H1 (cell line): ENCODE measurements around the gene NOS1AP. TPM values are rescaled to one million over a fixed set of nuclear protein-coding genes. Genes with fewer than 3 reads are reported as not detected.

ENCODE experiments used
- CTCF ChIA-PET: fragments of 300-600 bp; sonication (Branson Sonifier 250); formaldehyde crosslinking; loops from one replicate; lab custom pipeline; 2021; ENCODE audit not compliant: partially characterized antibody; lab: Charles Lee
- POLR2A ChIA-PET: fragments of 300-600 bp; sonication (Branson Sonifier 250); formaldehyde crosslinking; loops from one replicate; lab custom pipeline; 2021; ENCODE audit warnings: inconsistent platforms; ENCODE audit not compliant: partially characterized antibody; lab: Charles Lee
- DNase-seq, 2 experiments: peaks; one replicate each; pipeline versions ENCODE4 v3.0.0 to v3.0.0-alpha.2; 2010 to 2022; ENCODE audit warnings: low spot score in 2 of 2, low read depth in 1 of 2, mixed read lengths in 1 of 2
- FAIRE-seq: peaks from 2 replicates; lab custom pipeline; 2011; peaks lifted over from hg19 to GRCh38; lab: Jason Lieb, UNC
- H2AFZ ChIP-seq: 2 replicates; pipeline ENCODE4 v1.8.1; 2012; ENCODE audit warnings: low read length, inconsistent platforms
- H2AK5ac ChIP-seq: 2 replicates; pipeline ENCODE4 v1.6.1; 2013; ENCODE audit warnings: low read depth, low read length
- H2BK120ac ChIP-seq: replicated peaks from 2 replicates; pipeline ENCODE3; 2013; ENCODE audit warnings: low read depth, low read length, inconsistent platforms
- H2BK12ac ChIP-seq: 2 replicates; pipeline ENCODE4 v1.6.1; 2013; ENCODE audit warnings: low read depth, low read length
- H2BK15ac ChIP-seq: 2 replicates; pipeline ENCODE4 v1.6.1; 2013; ENCODE audit warnings: low read length
- H2BK20ac ChIP-seq: 2 replicates; pipeline ENCODE4 v1.6.1; 2013; ENCODE audit warnings: low read length
- H2BK5ac ChIP-seq: 2 replicates; pipeline ENCODE4 v1.6.1; 2013; ENCODE audit warnings: low read depth, low read length
- H3K14ac ChIP-seq: 2 replicates; pipeline ENCODE4 v1.6.1; 2013; ENCODE audit warnings: inconsistent platforms; ENCODE audit not compliant: insufficient read length
- H3K18ac ChIP-seq: 2 replicates; pipeline ENCODE4 v1.6.1; 2013; ENCODE audit warnings: low read length; ENCODE audit errors: extremely low read depth
- H3K23ac ChIP-seq: 2 replicates; pipeline ENCODE4 v1.6.1; 2013; ENCODE audit warnings: inconsistent platforms; ENCODE audit not compliant: insufficient read length
- H3K23me2 ChIP-seq: 2 replicates; pipeline ENCODE4 v1.6.1; 2013; ENCODE audit warnings: low read depth, low read length
- H3K27ac ChIP-seq: 2 replicates; pipeline ENCODE4 v1.6.1; 2011; ENCODE audit warnings: low read depth, low read length, inconsistent platforms
- H3K27me3 ChIP-seq, 4 experiments: replicated peaks in 1 of 4; 1 replicate in 1 of 4; 2 replicates in 3 of 4; pipeline versions ENCODE4 v1.6.1 to v1.8.1; 2011 to 2013; ENCODE audit warnings: low read length in 3 of 4, mild to moderate bottlenecking in 3 of 4, inconsistent platforms in 2 of 4, mixed read lengths in 2 of 4, moderate library complexity in 1 of 4; ENCODE audit not compliant: control insufficient read depth in 3 of 4, insufficient read depth in 3 of 4; ENCODE audit errors: extremely low read depth in 1 of 4
- H3K36me3 ChIP-seq, 4 experiments: 2 replicates each; pipeline versions ENCODE4 v1.6.1 to v1.8.1; 2011 to 2013; ENCODE audit warnings: mild to moderate bottlenecking in 4 of 4, low read length in 3 of 4, moderate library complexity in 2 of 4, control low read depth in 1 of 4, inconsistent platforms in 1 of 4; ENCODE audit not compliant: insufficient read depth in 4 of 4, control insufficient read depth in 2 of 4
- H3K4ac ChIP-seq: replicated peaks from 2 replicates; pipeline ENCODE3; 2013; ENCODE audit warnings: low read length, low read depth, mixed read lengths, inconsistent platforms; ENCODE audit not compliant: insufficient read length
- H3K4me1 ChIP-seq, 4 experiments: replicated peaks in 1 of 4; 1 replicate in 1 of 4; 2 replicates in 3 of 4; pipeline versions ENCODE4 v1.6.1 to v1.8.1; 2011 to 2013; ENCODE audit warnings: low read length in 3 of 4, inconsistent platforms in 2 of 4, mixed read lengths in 1 of 4; ENCODE audit not compliant: insufficient read depth in 4 of 4, control insufficient read depth in 3 of 4
- H3K4me2 ChIP-seq, 2 experiments: 2 replicates each; pipeline versions ENCODE4 v1.6.1 to v1.8.1; 2011 to 2013; ENCODE audit warnings: low read depth in 2 of 2, low read length in 2 of 2, control low read depth in 1 of 2, inconsistent platforms in 1 of 2, mild to moderate bottlenecking in 1 of 2; ENCODE audit not compliant: insufficient read depth in 1 of 2
- H3K4me3 ChIP-seq, 4 experiments: fragments of 200-600, 300-600 bp in 1 of 4; sonication (generic), shearing (Covaris generic), sonication (Bioruptor Twin) in 1 of 4; 2 replicates each; pipeline versions ENCODE4 v1.5.1 to v1.8.1; 2011 to 2016; ENCODE audit warnings: low read length in 4 of 4, low read depth in 3 of 4, control low read depth in 2 of 4, inconsistent platforms in 2 of 4, mild to moderate bottlenecking in 2 of 4, mixed read lengths in 1 of 4, moderate library complexity in 1 of 4; ENCODE audit not compliant: insufficient read depth in 2 of 4; ENCODE audit errors: extremely low read depth in 1 of 4
- H3K56ac ChIP-seq: replicated peaks from 2 replicates; pipeline ENCODE3; 2013; ENCODE audit warnings: low read depth, mild to moderate bottlenecking, mixed read lengths, low read length, inconsistent platforms; ENCODE audit not compliant: insufficient read length
- H3K79me1 ChIP-seq: 2 replicates; pipeline ENCODE4 v1.6.1; 2013; ENCODE audit warnings: low read depth, low read length, control low read depth
- H3K79me2 ChIP-seq, 2 experiments: 2 replicates each; pipeline versions ENCODE4 v1.6.1 to v1.8.1; 2012 to 2013; ENCODE audit warnings: low read length in 2 of 2, mild to moderate bottlenecking in 2 of 2, inconsistent platforms in 1 of 2; ENCODE audit not compliant: insufficient read depth in 2 of 2, control insufficient read depth in 1 of 2
- H3K9ac ChIP-seq, 4 experiments: replicated peaks in 1 of 4; 1 replicate in 1 of 4; 2 replicates in 3 of 4; pipeline versions ENCODE4 v1.6.1 to v1.8.1; 2011 to 2013; ENCODE audit warnings: low read depth in 3 of 4, low read length in 3 of 4, control low read depth in 2 of 4, mild to moderate bottlenecking in 2 of 4, moderate library complexity in 2 of 4, inconsistent platforms in 1 of 4; ENCODE audit errors: extremely low read depth in 1 of 4
- H3K9me3 ChIP-seq, 2 experiments: 2 replicates each; pipeline versions ENCODE4 v1.6.1 to v1.8.1; 2012 to 2013; ENCODE audit warnings: mild to moderate bottlenecking in 2 of 2, moderate library complexity in 2 of 2, control low read depth in 1 of 2, inconsistent platforms in 1 of 2, low read depth in 1 of 2, low read length in 1 of 2, mixed read lengths in 1 of 2; ENCODE audit not compliant: insufficient read depth in 2 of 2
- H4K20me1 ChIP-seq, 2 experiments: replicated peaks in 1 of 2; 2 replicates each; pipeline versions ENCODE3 to v1.8.1; 2011 to 2013; ENCODE audit warnings: inconsistent platforms in 2 of 2, low read length in 2 of 2, mild to moderate bottlenecking in 1 of 2; ENCODE audit not compliant: insufficient read depth in 2 of 2, control insufficient read depth in 1 of 2
- H4K5ac ChIP-seq: 2 replicates; pipeline ENCODE4 v1.6.1; 2013; ENCODE audit warnings: low read length, low read depth, mixed read lengths, inconsistent platforms; ENCODE audit not compliant: insufficient read length
- H4K8ac ChIP-seq: 2 replicates; pipeline ENCODE4 v1.8.0; 2013; ENCODE audit warnings: mild to moderate bottlenecking, moderate library complexity, low read length, inconsistent platforms; ENCODE audit not compliant: insufficient read depth; ENCODE audit errors: extremely low read depth
- H4K91ac ChIP-seq: replicated peaks from 2 replicates; pipeline ENCODE3; 2013; ENCODE audit warnings: low read length, mixed read lengths, inconsistent platforms; ENCODE audit not compliant: insufficient read length
- CEBPB ChIP-seq: IDR thresholded peaks from 2 replicates; pipeline ENCODE4 v1.6.1; 2012; ENCODE audit warnings: low read depth, low read length
- CHD1 ChIP-seq: IDR thresholded peaks from 2 replicates; pipeline ENCODE4 v1.6.1; 2012; ENCODE audit warnings: low read depth, low read length, improper control_type of control experiment
- MAFK ChIP-seq: IDR thresholded peaks from 2 replicates; pipeline ENCODE4 v1.6.1; 2012; ENCODE audit warnings: low read depth, mild to moderate bottlenecking, improper control_type of control experiment, low read length
- RFX5 ChIP-seq: IDR thresholded peaks from 2 replicates; pipeline ENCODE4 v1.6.1; 2011; ENCODE audit warnings: low read depth, low read length, improper control_type of control experiment, borderline replicate concordance
- RXRA ChIP-seq: IDR thresholded peaks from 2 replicates; pipeline ENCODE4 v1.6.1; 2011; ENCODE audit warnings: low read depth, mild to moderate bottlenecking, low read length, moderate library complexity; ENCODE audit not compliant: insufficient read depth
- SP4 ChIP-seq: IDR thresholded peaks from 2 replicates; pipeline ENCODE4 v1.6.1; 2012; ENCODE audit warnings: low read length, inconsistent platforms
- ZNF274 ChIP-seq: IDR thresholded peaks from 2 replicates; pipeline ENCODE4 v1.7.0; 2012; ENCODE audit warnings: low read length, borderline replicate concordance; ENCODE audit errors: extremely low read depth
- WGBS, 2 experiments: shearing (Covaris generic) in 1 of 2; methylation state at CpG; one replicate each; pipeline versions ENCODE4 v1.1.6 to v1.1.7; 2013 to 2015; ENCODE audit warnings: low lambda C conversion rate in 2 of 2, mixed read lengths in 2 of 2, inconsistent platforms in 1 of 2, low coverage in 1 of 2, missing lambda C conversion rate in 1 of 2; ENCODE audit not compliant: insufficient replicate concordance in 2 of 2, insufficient coverage in 1 of 2, insufficient read length in 1 of 2; ENCODE audit errors: extremely low coverage in 1 of 2, missing lambda C conversion rate in 1 of 2; 5-methylcytosine and 5-hydroxymethylcytosine counted together
- polyA plus RNA-seq, 7 experiments: library from polyadenylated mRNA; depleted of rRNA in 3 of 7; stranded (reverse) in 5 of 7; unstranded in 2 of 7; fragments of >200 nt in 5 of 7; fragments of 200-250 nt in 2 of 7; gene quantifications; 1 replicate in 5 of 7; 2 replicates in 1 of 7; 4 replicates in 1 of 7; pipeline versions ENCODE4 v1.2.1 to v1.2.3, GENCODE V29; 2011 to 2013; ENCODE audit warnings: missing spikeins in 2 of 7, mixed read lengths in 2 of 7
- total RNA-seq: library from RNA; stranded (reverse); fragmentation: NEBNext Ultra II Directional; extraction: Animal tissue kit (Norgen Biotek cat#: 25700); gene quantifications from 2 replicates; pipeline ENCODE4 v1.2.1, GENCODE V29; 2021

The NOS1AP gene
- total and polyA plus RNA-seq, 2 of the 8 experiments (the other 6 are each of a cell fraction or from before 2014, with no cell fraction given) = 2.4 to 12.1 TPM

- WGBS, 2 experiments = 92% methylated on average over 3 of the region's 3 CpGs; no CpG with 5 or more reads in 1 of the 2 experiments
- Histone ChIP-seq H2BK20ac (no peak overlapping the region), H2AFZ (no peak overlapping the region), H3K4me1 (peaks cover 3 to 21% (median 17%) of the 10 kb centered on the region in 4 experiments; a peak in 5 of 7 replicates), H3K79me2 (peaks cover 0 to 12% of the 10 kb centered on the region in 2 experiments; a peak in 2 of 4 replicates), H3K4ac (no peak overlapping the region), H3K9me3 (no peaks in the 10 kb centered on the region)
- CTCF ChIA-PET = interaction anchor here (0.6 kb wide), 1 partner anchor 489 kb away, joined by 3 read pairs; no protein-coding TSS in a partner anchor
- TF ChIP-seq SP4 (no peak), RFX5 (no peak), RXRA (no peak), MAFK (no peak), CHD1 (no peak), ZNF274 (no peak), CEBPB (no peak)
- TF ChIP-seq, all 59 proteins: peak for 0
- no peak overlapping the region for H2BK5ac ChIP-seq
- H3K9ac ChIP-seq = no peak overlapping the region
- POLR2A ChIA-PET = no interaction called here
- no peaks in the 10 kb centered on the region for H3K23me2 ChIP-seq
- no peak overlapping the region for H2BK12ac ChIP-seq
- H2BK120ac ChIP-seq = no peak overlapping the region
- H2BK15ac ChIP-seq = no peak overlapping the region
- H3K23ac ChIP-seq = no peak overlapping the region
- DNase-seq (no peak), FAIRE-seq (no peak)
- H3K36me3 ChIP-seq = no peaks in the 10 kb centered on the region
- H3K27ac ChIP-seq = no peak overlapping the region
- no peak overlapping the region for H3K56ac ChIP-seq
- no peaks in the 10 kb centered on the region; the same call in 1 of the 2 replicates for H3K79me1 ChIP-seq
- no peak overlapping the region for H4K91ac ChIP-seq
- H4K5ac ChIP-seq = no peak overlapping the region
- H3K14ac ChIP-seq = no peak overlapping the region
- H3K18ac ChIP-seq = no peak overlapping the region
- no peaks in the 10 kb centered on the region for H3K27me3 ChIP-seq
- no peaks in the 10 kb centered on the region for H4K20me1 ChIP-seq
- H2AK5ac ChIP-seq = no peak overlapping the region
- H3K4me2 ChIP-seq = no peak overlapping the region
- H3K4me3 ChIP-seq = no peak overlapping the region
- no peak overlapping the region for H4K8ac ChIP-seq
Measured at GRCh38 chr1:162253790-162254189, 184.3 kb downstream of the NOS1AP start.
